ENCODE results near the gene RITA1.

RITA1 gene

GRCh38 chr12:113155646-113156045, 29.9 kb upstream of the RITA1 start:
- Histone ChIP-seq H3K27me3 (ENCODE audit: insufficient read depth, insufficient read length) (peaks cover 46% of the 10 kb centered on the region), H3K9me3 (ENCODE audit: insufficient read depth, low read length) (no peaks in the 10 kb centered on the region), H3K36me3 (ENCODE audit: insufficient read depth, insufficient read length, low read length) (peaks cover 43% of the 10 kb centered on the region), H3K4me1 (ENCODE audit: insufficient read depth, insufficient read length) (peaks cover 18% of the 10 kb centered on the region), H3K4me3 (ENCODE audit: insufficient read length, low read depth) (no peak overlapping the region), H3K9ac (ENCODE audit: insufficient read length, low read depth) (peak overlapping the region; percentile 29)
- TF ChIP-seq SUZ12 (IDR thresholded peaks at IDR 0.05; ENCODE audit: extremely low read depth, insufficient read depth, insufficient read length) (no peak), ZNF274 (IDR thresholded peaks at IDR 0.05; ENCODE audit: low read depth, low read length) (no peak), YY1 (IDR thresholded peaks at IDR 0.05; ENCODE audit: insufficient read depth, insufficient read length) (no peak)
- DNase-seq (ENCODE audit: low read depth, low spot score): no peak

GRCh38 chr12:113157218-113157859, 28.2 kb upstream of the RITA1 start:
- Histone ChIP-seq H3K9me3 (ENCODE audit: insufficient read depth, low read length) (no peaks in the 10 kb centered on the region), H3K4me3 (ENCODE audit: insufficient read length, low read depth) (no peak overlapping the region), H3K4me1 (ENCODE audit: insufficient read depth, insufficient read length) (peaks cover 23% of the 10 kb centered on the region), H3K36me3 (ENCODE audit: insufficient read depth, insufficient read length, low read length) (peaks cover 55% of the 10 kb centered on the region), H3K27me3 (ENCODE audit: insufficient read depth, insufficient read length) (peaks cover 31% of the 10 kb centered on the region), H3K9ac (ENCODE audit: insufficient read length, low read depth) (no peak overlapping the region)
- TF ChIP-seq YY1 (IDR thresholded peaks at IDR 0.05; ENCODE audit: insufficient read depth, insufficient read length) (no peak), ZNF274 (IDR thresholded peaks at IDR 0.05; ENCODE audit: low read depth, low read length) (no peak), SUZ12 (IDR thresholded peaks at IDR 0.05; ENCODE audit: extremely low read depth, insufficient read depth, insufficient read length) (no peak)
- no peak for DNase-seq (ENCODE audit: low read depth, low spot score)

- Histone ChIP-seq H3K9me3 (ENCODE audit: insufficient read depth, low read length) (no peaks in the 10 kb centered on the region), H3K36me3 (ENCODE audit: insufficient read depth, insufficient read length, low read length) (peaks cover 68% of the 10 kb centered on the region), H3K4me3 (ENCODE audit: insufficient read length, low read depth) (no peak overlapping the region), H3K27me3 (ENCODE audit: insufficient read depth, insufficient read length) (peaks cover 18% of the 10 kb centered on the region), H3K4me1 (ENCODE audit: insufficient read depth, insufficient read length) (peaks cover 28% of the 10 kb centered on the region), H3K9ac (ENCODE audit: insufficient read length, low read depth) (no peak overlapping the region)
- TF ChIP-seq ZNF274 (IDR thresholded peaks at IDR 0.05; ENCODE audit: low read depth, low read length): no peak
- TF ChIP-seq YY1 (IDR thresholded peaks at IDR 0.05; ENCODE audit: insufficient read depth, insufficient read length): no peak
- TF ChIP-seq SUZ12 (IDR thresholded peaks at IDR 0.05; ENCODE audit: extremely low read depth, insufficient read depth, insufficient read length): no peak
- no peak for DNase-seq (ENCODE audit: low read depth, low spot score)
Measured at GRCh38 chr12:113158439-113159203, 26.9 kb upstream of the RITA1 start.

GRCh38 chr12:113159937-113160336, 25.6 kb upstream of the RITA1 start:
- no peak overlapping the region for H3K9ac ChIP-seq (ENCODE audit: insufficient read length, low read depth)
- H3K4me1 ChIP-seq (ENCODE audit: insufficient read depth, insufficient read length): peaks cover 24% of the 10 kb centered on the region
- no peaks in the 10 kb centered on the region for H3K9me3 ChIP-seq (ENCODE audit: insufficient read depth, low read length)
- H3K36me3 ChIP-seq (ENCODE audit: insufficient read depth, insufficient read length, low read length): peaks cover 79% of the 10 kb centered on the region
- TF ChIP-seq YY1 (IDR thresholded peaks at IDR 0.05; ENCODE audit: insufficient read depth, insufficient read length) (no peak), ZNF274 (IDR thresholded peaks at IDR 0.05; ENCODE audit: low read depth, low read length) (no peak), SUZ12 (IDR thresholded peaks at IDR 0.05; ENCODE audit: extremely low read depth, insufficient read depth, insufficient read length) (no peak)
- peaks cover 5% of the 10 kb centered on the region for H3K27me3 ChIP-seq (ENCODE audit: insufficient read depth, insufficient read length)
- no peak for DNase-seq (ENCODE audit: low read depth, low spot score)
- H3K4me3 ChIP-seq (ENCODE audit: insufficient read length, low read depth): no peak overlapping the region

- H3K9me3 ChIP-seq (ENCODE audit: insufficient read depth, low read length): no peaks in the 10 kb centered on the region
- H3K9ac ChIP-seq (ENCODE audit: insufficient read length, low read depth): no peak overlapping the region
- peaks cover 17% of the 10 kb centered on the region for H3K4me1 ChIP-seq (ENCODE audit: insufficient read depth, insufficient read length)
- H3K36me3 ChIP-seq (ENCODE audit: insufficient read depth, insufficient read length, low read length): peaks cover 94% of the 10 kb centered on the region
- no peak overlapping the region for H3K4me3 ChIP-seq (ENCODE audit: insufficient read length, low read depth)
- DNase-seq (ENCODE audit: low read depth, low spot score): peak; percentile 97
- H3K27me3 ChIP-seq (ENCODE audit: insufficient read depth, insufficient read length): no peaks in the 10 kb centered on the region
- TF ChIP-seq SUZ12 (IDR thresholded peaks at IDR 0.05; ENCODE audit: extremely low read depth, insufficient read depth, insufficient read length): no peak
- no peak for TF ChIP-seq ZNF274 (IDR thresholded peaks at IDR 0.05; ENCODE audit: low read depth, low read length)
- TF ChIP-seq YY1 (IDR thresholded peaks at IDR 0.05; ENCODE audit: insufficient read depth, insufficient read length): no peak
Measured at GRCh38 chr12:113161415-113162016, 24.0 kb upstream of the RITA1 start.

GRCh38 chr12:113162102-113163029, 23.2 kb upstream of the RITA1 start:
- Histone ChIP-seq H3K27me3 (ENCODE audit: insufficient read depth, insufficient read length) (no peaks in the 10 kb centered on the region), H3K9me3 (ENCODE audit: insufficient read depth, low read length) (no peaks in the 10 kb centered on the region), H3K4me1 (ENCODE audit: insufficient read depth, insufficient read length) (peaks cover 17% of the 10 kb centered on the region), H3K4me3 (ENCODE audit: insufficient read length, low read depth) (no peak overlapping the region), H3K36me3 (ENCODE audit: insufficient read depth, insufficient read length, low read length) (peaks cover 94% of the 10 kb centered on the region), H3K9ac (ENCODE audit: insufficient read length, low read depth) (peak overlapping the region; percentile 46)
- TF ChIP-seq ZNF274 (IDR thresholded peaks at IDR 0.05; ENCODE audit: low read depth, low read length): no peak
- TF ChIP-seq YY1 (IDR thresholded peaks at IDR 0.05; ENCODE audit: insufficient read depth, insufficient read length): no peak
- no peak for TF ChIP-seq SUZ12 (IDR thresholded peaks at IDR 0.05; ENCODE audit: extremely low read depth, insufficient read depth, insufficient read length)
- no peak for DNase-seq (ENCODE audit: low read depth, low spot score)

Measured in NT2/D1 (cell line).